NB4 (cell line): ENCODE data around the gene FGF18.
A peak's percentile ranks its signal among the peaks of the same experiment; 100 is the strongest.

Source experiments
- DNase-seq: peaks from one replicate; pipeline ENCODE4 v3.0.0; 2010; ENCODE audit warnings: low read depth
- H3K4me3 ChIP-seq: one replicate; pipeline ENCODE4 v1.5.1; 2011; ENCODE audit warnings: mild to moderate bottlenecking, low read depth, low read length, moderate library complexity
- CTCF ChIP-seq: IDR thresholded peaks from one replicate; pipeline ENCODE4 v1.5.1; 2012; ENCODE audit warnings: low read depth, low read length
- MAX ChIP-seq: IDR thresholded peaks from 2 replicates; pipeline ENCODE4 v1.6.1; 2011; ENCODE audit warnings: low read depth, low read length
- MYC ChIP-seq: IDR thresholded peaks from 2 replicates; pipeline ENCODE4 v1.6.1; 2011; ENCODE audit warnings: low read depth, low read length
- POLR2A ChIP-seq: IDR thresholded peaks from 2 replicates; pipeline ENCODE4 v1.6.1; 2011; ENCODE audit warnings: mild to moderate bottlenecking; ENCODE audit not compliant: insufficient read length; ENCODE audit errors: extremely low read depth

Gene FGF18

GRCh38 chr5:171435908-171436307, 16.5 kb downstream of the FGF18 start:
- no peak for DNase-seq
- TF ChIP-seq POLR2A (no peak), CTCF (no peak), MAX (no peak), MYC (no peak)
- no peak overlapping the region for H3K4me3 ChIP-seq

GRCh38 chr5:171436804-171437285, 17.4 kb downstream of the FGF18 start:
- no peak for DNase-seq
- TF ChIP-seq MAX (no peak), POLR2A (no peak), CTCF (no peak), MYC (no peak)
- no peak overlapping the region for H3K4me3 ChIP-seq

GRCh38 chr5:171437286-171437821, 17.9 kb downstream of the FGF18 start:
- no peak for TF ChIP-seq CTCF
- no peak for TF ChIP-seq MAX
- TF ChIP-seq POLR2A: no peak
- no peak for TF ChIP-seq MYC
- no peak overlapping the region for H3K4me3 ChIP-seq
- DNase-seq: no peak

GRCh38 chr5:171438738-171439137, 19.3 kb downstream of the FGF18 start:
- H3K4me3 ChIP-seq: no peak overlapping the region
- no peak for TF ChIP-seq MYC
- peak; percentile 31 for DNase-seq

GRCh38 chr5:171441246-171441791, 21.9 kb downstream of the FGF18 start:
- no peak for DNase-seq
- no peak overlapping the region for H3K4me3 ChIP-seq
- no peak for TF ChIP-seq POLR2A
- no peak for TF ChIP-seq CTCF
- TF ChIP-seq MYC: no peak
- TF ChIP-seq MAX: no peak

- no peak for DNase-seq
- no peak for TF ChIP-seq POLR2A
Measured at GRCh38 chr5:171442287-171443042, 23.0 kb downstream of the FGF18 start.

GRCh38 chr5:171444582-171444981, 25.1 kb downstream of the FGF18 start:
- TF ChIP-seq MYC (no peak), MAX (no peak), POLR2A (no peak), CTCF (no peak)
- no peak overlapping the region for H3K4me3 ChIP-seq
- DNase-seq: no peak

More at GRCh38 chr5:171442287-171443042, 23.0 kb downstream of the FGF18 start:
- H3K4me3 ChIP-seq: no peak overlapping the region
